ENCODE results near the gene PAM. TPM values are rescaled to one million over a fixed set of nuclear protein-coding genes. Genes with fewer than 3 reads are reported as not detected.

The PAM gene
- total and polyA plus RNA-seq, 2 donors (not counting 3 experiments of a cell fraction or from before 2014, with no cell fraction given), result 118 to 176 TPM

DNA sequence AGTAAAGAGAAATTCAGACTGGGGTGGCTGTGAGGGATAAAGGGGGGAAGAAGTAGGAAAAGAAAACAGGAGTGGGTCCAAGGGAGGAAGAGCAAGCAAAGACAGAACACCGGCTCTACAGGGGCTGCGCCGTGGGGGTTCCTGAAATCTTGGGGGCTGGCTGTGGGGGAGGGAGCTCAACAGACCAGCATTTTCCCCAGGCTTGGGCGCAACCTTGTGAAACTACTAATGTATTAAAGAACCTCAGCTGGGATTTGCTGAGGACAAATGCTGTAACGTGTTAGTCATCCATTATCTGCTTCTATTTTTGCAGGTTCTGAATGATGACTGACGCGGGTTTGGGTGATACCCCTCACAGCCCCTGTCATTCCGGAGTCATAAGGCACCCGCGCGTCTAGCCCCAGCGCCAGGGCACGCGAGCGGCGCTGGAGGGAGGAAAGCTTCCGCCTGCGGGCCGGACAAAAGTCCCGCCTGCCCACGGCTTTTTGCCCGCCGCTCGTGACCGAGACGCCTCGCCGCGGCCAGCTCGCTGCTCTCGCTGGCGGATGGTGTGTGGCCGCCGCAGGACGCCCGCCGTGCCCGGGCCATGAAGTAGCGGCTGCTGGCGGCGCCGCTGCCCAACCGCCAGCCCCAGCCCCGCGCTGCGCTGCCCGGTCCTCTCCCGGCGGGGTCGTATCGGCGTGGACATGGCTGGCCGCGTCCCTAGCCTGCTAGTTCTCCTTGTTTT, 110.6 kb downstream of the PAM start:
- no peaks in the 10 kb centered on the region for H3K9me3 ChIP-seq (replicated peaks; ENCODE audit: control insufficient read depth, insufficient read depth, low read length)
- peak; percentile 80 for DNase-seq (ENCODE audit: low read depth, low spot score)
- ChIA-PET CTCF (interaction anchor here (0.9 to 3.4 kb wide), 15 partner anchors 8 to 359 kb away, joined by 3 to 19 read pairs (median 5); no protein-coding TSS in a partner anchor), POLR2A (interaction anchor here (1.0 to 1.2 kb wide), 4 partner anchors 10 to 110 kb away, joined by 3 to 8 read pairs (median 4); no protein-coding TSS in a partner anchor)
- dilution Hi-C loops (cut with MboI; ENCODE audit: extremely low pct_ligation_motif_present, low sequenced_read_pairs), result no loop called here
- H3K79me2 ChIP-seq (ENCODE audit: control insufficient read depth, insufficient read depth, low read length), result no peaks in the 10 kb centered on the region
- H3K4me1 ChIP-seq (ENCODE audit: control insufficient read depth, extremely low read depth, insufficient read depth, low read length), result peaks cover 34% of the 10 kb centered on the region
- peak overlapping the region; percentile 99 for H3K4me2 ChIP-seq (ENCODE audit: insufficient read depth, low read length)
- peak; percentile 49 for TF ChIP-seq GATA2 (IDR thresholded peaks at IDR 0.05; ENCODE audit: insufficient read depth, insufficient read length, low read depth, low read length)
- no peak for TF ChIP-seq JUN (IDR thresholded peaks at IDR 0.05; ENCODE audit: borderline replicate concordance, insufficient read depth, insufficient read length, low read depth)
- no peak for TF ChIP-seq POLR2AphosphoS5 (IDR thresholded peaks at IDR 0.05; ENCODE audit: insufficient read depth, low read depth, low read length)
- TF ChIP-seq POLR2A (IDR thresholded peaks at IDR 0.05; ENCODE audit: low read depth, low read length), result peak; percentile 50
- TF ChIP-seq FOS (IDR thresholded peaks at IDR 0.05; ENCODE audit: borderline replicate concordance, insufficient read depth, low read length), result peak; percentile 35
- H3K27me3 ChIP-seq (ENCODE audit: control insufficient read depth in 2 of 2, insufficient read depth in 2 of 2, low read length in 2 of 2), result no peaks in the 10 kb centered on the region
- FAIRE-seq, result no peak
- H3K27ac ChIP-seq (ENCODE audit: insufficient read depth, low read depth, low read length), result peak overlapping the region; percentile 72
- BruUV-seq (replicated peaks), result TSS peak; percentile 66
- H3K36me3 ChIP-seq (ENCODE audit: control insufficient read depth in 2 of 2, extremely low read depth in 1 of 2, insufficient read depth in 2 of 2, low read length in 2 of 2), result no peaks in the 10 kb centered on the region
- H3K9me1 ChIP-seq (replicated peaks; ENCODE audit: control insufficient read depth, extremely low read depth, insufficient read depth, low read length), result no peaks in the 10 kb centered on the region
- H3K4me3 ChIP-seq (replicated peaks in 1 of 3; ENCODE audit: insufficient read depth in 1 of 3, low read depth in 1 of 3, low read length in 3 of 3), result peak overlapping the region; percentile 55 to 88 (median 60)
- peak overlapping the region; percentile 81 for H2AFZ ChIP-seq (ENCODE audit: low read depth, low read length)
- intact Hi-C loops (cut with micrococcal nuclease), result loop anchor here (1.0 to 5.0 kb wide), 7 partner anchors 45 to 257 kb away; partner anchors contain the start of genes GIN1 and PPIP5K2
- H3K9ac ChIP-seq (replicated peaks; ENCODE audit: extremely low read depth, insufficient read depth, low read length), result peak overlapping the region; percentile 94
- no peaks in the 10 kb centered on the region for H4K20me1 ChIP-seq (replicated peaks; ENCODE audit: control insufficient read depth, extremely low read depth, insufficient read depth, low read length)

GRCh38 chr5:102866237-102866600, 111.1 kb downstream of the PAM start:
- H3K4me3 ChIP-seq (replicated peaks in 1 of 3; ENCODE audit: insufficient read depth in 1 of 3, low read depth in 1 of 3, low read length in 3 of 3), result peak overlapping the region; percentile 55 to 88 (median 60)
- no peaks in the 10 kb centered on the region for H3K79me2 ChIP-seq (ENCODE audit: control insufficient read depth, insufficient read depth, low read length)
- ChIA-PET POLR2A (interaction anchor here (1.1 kb wide), 1 partner anchor 15 kb away, joined by 5 read pairs; no protein-coding TSS in a partner anchor), CTCF (interaction anchor here (0.9 to 3.4 kb wide), 14 partner anchors 9 to 359 kb away, joined by 3 to 19 read pairs (median 4); no protein-coding TSS in a partner anchor)
- H3K9me3 ChIP-seq (replicated peaks; ENCODE audit: control insufficient read depth, insufficient read depth, low read length), result no peaks in the 10 kb centered on the region
- no peaks in the 10 kb centered on the region for H4K20me1 ChIP-seq (replicated peaks; ENCODE audit: control insufficient read depth, extremely low read depth, insufficient read depth, low read length)
- H2AFZ ChIP-seq (ENCODE audit: low read depth, low read length), result peak overlapping the region; percentile 81
- peaks cover 34% of the 10 kb centered on the region for H3K4me1 ChIP-seq (ENCODE audit: control insufficient read depth, extremely low read depth, insufficient read depth, low read length)
- no peak for TF ChIP-seq POLR2AphosphoS5 (IDR thresholded peaks at IDR 0.05; ENCODE audit: insufficient read depth, low read depth, low read length)
- TF ChIP-seq FOS (IDR thresholded peaks at IDR 0.05; ENCODE audit: borderline replicate concordance, insufficient read depth, low read length), result no peak
- no peak for TF ChIP-seq GATA2 (IDR thresholded peaks at IDR 0.05; ENCODE audit: insufficient read depth, insufficient read length, low read depth, low read length)
- TF ChIP-seq MYC (IDR thresholded peaks at IDR 0.05; ENCODE audit: low read depth, low read length), result no peak
- no peak for TF ChIP-seq JUN (IDR thresholded peaks at IDR 0.05; ENCODE audit: borderline replicate concordance, insufficient read depth, insufficient read length, low read depth)
- TF ChIP-seq EZH2 (IDR thresholded peaks at IDR 0.05; ENCODE audit: borderline replicate concordance, low read depth, low read length, severe bottlenecking), result no peak
- TF ChIP-seq, protein P1, sequence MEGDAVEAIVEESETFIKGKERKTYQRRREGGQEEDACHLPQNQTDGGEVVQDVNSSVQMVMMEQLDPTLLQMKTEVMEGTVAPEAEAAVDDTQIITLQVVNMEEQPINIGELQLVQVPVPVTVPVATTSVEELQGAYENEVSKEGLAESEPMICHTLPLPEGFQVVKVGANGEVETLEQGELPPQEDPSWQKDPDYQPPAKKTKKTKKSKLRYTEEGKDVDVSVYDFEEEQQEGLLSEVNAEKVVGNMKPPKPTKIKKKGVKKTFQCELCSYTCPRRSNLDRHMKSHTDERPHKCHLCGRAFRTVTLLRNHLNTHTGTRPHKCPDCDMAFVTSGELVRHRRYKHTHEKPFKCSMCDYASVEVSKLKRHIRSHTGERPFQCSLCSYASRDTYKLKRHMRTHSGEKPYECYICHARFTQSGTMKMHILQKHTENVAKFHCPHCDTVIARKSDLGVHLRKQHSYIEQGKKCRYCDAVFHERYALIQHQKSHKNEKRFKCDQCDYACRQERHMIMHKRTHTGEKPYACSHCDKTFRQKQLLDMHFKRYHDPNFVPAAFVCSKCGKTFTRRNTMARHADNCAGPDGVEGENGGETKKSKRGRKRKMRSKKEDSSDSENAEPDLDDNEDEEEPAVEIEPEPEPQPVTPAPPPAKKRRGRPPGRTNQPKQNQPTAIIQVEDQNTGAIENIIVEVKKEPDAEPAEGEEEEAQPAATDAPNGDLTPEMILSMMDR (IDR thresholded peaks at IDR 0.05; ENCODE audit: extremely low read depth in 1 of 2, insufficient read depth in 1 of 2, low read depth in 1 of 2, low read length in 2 of 2), result no peak
- TF ChIP-seq MAX (IDR thresholded peaks at IDR 0.05; ENCODE audit: insufficient read depth, insufficient read length), result no peak
- TF ChIP-seq POLR2A (IDR thresholded peaks at IDR 0.05; ENCODE audit: low read depth, low read length), result no peak
- H3K9ac ChIP-seq (replicated peaks; ENCODE audit: extremely low read depth, insufficient read depth, low read length), result peak overlapping the region; percentile 94
- no TSS peak for BruUV-seq (replicated peaks)
- FAIRE-seq, result peak; percentile 53
- peak; percentile 69 for DNase-seq (ENCODE audit: low read depth, low spot score)
- H3K36me3 ChIP-seq (ENCODE audit: control insufficient read depth in 2 of 2, extremely low read depth in 1 of 2, insufficient read depth in 2 of 2, low read length in 2 of 2), result no peaks in the 10 kb centered on the region
- peak overlapping the region; percentile 99 for H3K4me2 ChIP-seq (ENCODE audit: insufficient read depth, low read length)
- H3K9me1 ChIP-seq (replicated peaks; ENCODE audit: control insufficient read depth, extremely low read depth, insufficient read depth, low read length), result no peaks in the 10 kb centered on the region
- H3K27ac ChIP-seq (ENCODE audit: insufficient read depth, low read depth, low read length), result peak overlapping the region; percentile 72
- intact Hi-C loops (cut with micrococcal nuclease) (loop anchor here (2.0 to 5.0 kb wide), 3 partner anchors 176 to 256 kb away; partner anchors contain the start of genes GIN1 and PPIP5K2), dilution Hi-C loops (cut with MboI; ENCODE audit: extremely low pct_ligation_motif_present, low sequenced_read_pairs) (no loop called here)
- H3K27me3 ChIP-seq (ENCODE audit: control insufficient read depth in 2 of 2, insufficient read depth in 2 of 2, low read length in 2 of 2), result no peaks in the 10 kb centered on the region
